ENCODE results near the gene SCLT1. TPM values are rescaled to one million over a fixed set of nuclear protein-coding genes. Genes with fewer than 3 reads are reported as not detected.

The SCLT1 gene
- total and polyA plus RNA-seq, 2 of the 4 experiments (the other 2 are of a cell fraction) = 4.9 to 7.7 TPM

- H3K4ac ChIP-seq (ENCODE audit: low read depth, low read length) = peak overlapping the region; percentile 61
- H3K23ac ChIP-seq (ENCODE audit: low read depth, low read length) = peak overlapping the region; percentile 13; the same call in 1 of the 2 replicates
- H3K14ac ChIP-seq (replicated peaks; ENCODE audit: low read depth, low read length) = peak overlapping the region; percentile 39
- peaks cover 26% of the 10 kb centered on the region for H3K4me1 ChIP-seq (ENCODE audit: control insufficient read depth, insufficient read depth, low read length)
- peak overlapping the region; percentile 3; the same call in 1 of the 2 replicates for H3K27ac ChIP-seq (ENCODE audit: insufficient read depth, low read length)
- H2BK20ac ChIP-seq (ENCODE audit: low read depth, low read length) = peak overlapping the region; percentile 60; the same call in 1 of the 2 replicates
- peak overlapping the region; percentile 46; the same call in 1 of the 2 replicates for H4K91ac ChIP-seq (ENCODE audit: insufficient read depth, low read depth, low read length)
- 60% methylated on average over 5 of the region's 14 CpGs; no CpG with 5 or more reads in 1 of the 2 experiments for WGBS, 2 experiments (ENCODE audit: extremely low coverage in 2 of 2, insufficient read length in 1 of 2)
- H2AK9ac ChIP-seq (replicated peaks; ENCODE audit: low read depth, low read length, poor library complexity) = peak overlapping the region; percentile 34
- H4K5ac ChIP-seq (ENCODE audit: low read depth, low read length) = peak overlapping the region; percentile 13
- dilution Hi-C loops (cut with HindIII; ENCODE audit: low sequenced_read_pairs, unreplicated experiment) = no loop called here
- H2BK5ac ChIP-seq (ENCODE audit: low read depth, low read length, poor library complexity, severe bottlenecking) = peak overlapping the region; percentile 58
- no peak for TF ChIP-seq CEBPB (IDR thresholded peaks at IDR 0.05; ENCODE audit: low read depth, low read length)
- TF ChIP-seq RCOR1 (IDR thresholded peaks at IDR 0.05; ENCODE audit: insufficient replicate concordance, low read length) = no peak
- no peak for TF ChIP-seq RFX5 (IDR thresholded peaks at IDR 0.05; ENCODE audit: low read depth, low read length)
- TF ChIP-seq MAFK (IDR thresholded peaks at IDR 0.05; ENCODE audit: low read depth, low read length) = no peak
- peak; percentile 36; the same call in 1 of the 2 replicates for TF ChIP-seq MAZ (IDR thresholded peaks at IDR 0.05; ENCODE audit: borderline replicate concordance, low read depth, low read length)
- TF ChIP-seq POLR2A (IDR thresholded peaks at IDR 0.05; ENCODE audit: low read depth, low read length) = no peak
- H3K4me3 ChIP-seq (ENCODE audit: insufficient read depth, low read depth, low read length) = no peak overlapping the region
- H3K9me3 ChIP-seq (ENCODE audit: control insufficient read depth, insufficient read depth, low read length) = no peaks in the 10 kb centered on the region
- H3K9me1 ChIP-seq (ENCODE audit: insufficient read depth, low read length) = peaks cover 35% of the 10 kb centered on the region
- no peak overlapping the region for H3K4me2 ChIP-seq (ENCODE audit: low read depth, low read length)
- peak overlapping the region; percentile 35; the same call in 2 of the 3 replicates for H2BK15ac ChIP-seq (ENCODE audit: low read depth, low read length)
- peaks cover 44% of the 10 kb centered on the region for H3K36me3 ChIP-seq (ENCODE audit: control insufficient read depth, insufficient read depth, low read length)
- H3K56ac ChIP-seq (ENCODE audit: extremely low read depth, insufficient read depth, low read length) = no peak overlapping the region
- peaks cover 52 to 76% of the 10 kb centered on the region in 2 experiments for H3K79me1 ChIP-seq (ENCODE audit: low read depth in 1 of 2, low read length in 2 of 2)
- ChIA-PET POLR2A (ENCODE audit: unreplicated experiment) (no interaction called here), CTCF (interaction anchor here (0.7 kb wide), 1 partner anchor 408 kb away, joined by 3 read pairs; no protein-coding TSS in a partner anchor)
- H3K18ac ChIP-seq (ENCODE audit: low read depth, low read length) = peak overlapping the region; percentile 17
- peak overlapping the region; percentile 27; the same call in 1 of the 2 replicates for H3K9ac ChIP-seq (ENCODE audit: low read depth, low read length)
- H4K8ac ChIP-seq (ENCODE audit: low read depth in 2 of 2, low read length in 2 of 2) = peak overlapping the region; percentile 29 to 67; a peak in 3 of 4 replicates
- in situ Hi-C loops (cut with MboI; ENCODE audit: low sequenced_read_pairs) = loop anchor here (5.0 to 10.0 kb wide), 5 partner anchors 50 to 668 kb away; partner anchors contain the start of gene PGRMC2
- BruUV-seq (replicated peaks) = no TSS peak
- DNase-seq (peak; percentile 72), ATAC-seq (ENCODE audit: low read depth) (no peak)
- intact Hi-C loops (cut with micrococcal nuclease) = loop anchor here (1.0 to 5.0 kb wide), 7 partner anchors 50 to 671 kb away; partner anchors contain the start of gene PGRMC2
- H4K20me1 ChIP-seq (ENCODE audit: insufficient read depth, low read length) = peaks cover 10% of the 10 kb centered on the region; the same call in 1 of the 2 replicates
- peak overlapping the region; percentile 93 for H2AK5ac ChIP-seq (ENCODE audit: low read depth, low read length)
- H2BK120ac ChIP-seq (ENCODE audit: low read depth, low read length) = peak overlapping the region; percentile 85; the same call in 1 of the 2 replicates
- no peaks in the 10 kb centered on the region for H3K27me3 ChIP-seq (ENCODE audit: control insufficient read depth, insufficient read depth, low read length)
- H2AFZ ChIP-seq (replicated peaks; ENCODE audit: low read length, poor library complexity) = peak overlapping the region; percentile 35
Measured at GRCh38 chr4:128862608-128863311, 230.6 kb downstream of the SCLT1 start.
